Measurements from ENCODE around the gene TRABD2B. TPM values are rescaled to one million over a fixed set of nuclear protein-coding genes. Genes with fewer than 3 reads are reported as not detected.

Gene TRABD2B
- total and polyA plus RNA-seq, 2 of the 13 experiments (the other 11 are each of a cell fraction or from before 2014, with no cell fraction given): 0.04 TPM; not detected in 1

DNA sequence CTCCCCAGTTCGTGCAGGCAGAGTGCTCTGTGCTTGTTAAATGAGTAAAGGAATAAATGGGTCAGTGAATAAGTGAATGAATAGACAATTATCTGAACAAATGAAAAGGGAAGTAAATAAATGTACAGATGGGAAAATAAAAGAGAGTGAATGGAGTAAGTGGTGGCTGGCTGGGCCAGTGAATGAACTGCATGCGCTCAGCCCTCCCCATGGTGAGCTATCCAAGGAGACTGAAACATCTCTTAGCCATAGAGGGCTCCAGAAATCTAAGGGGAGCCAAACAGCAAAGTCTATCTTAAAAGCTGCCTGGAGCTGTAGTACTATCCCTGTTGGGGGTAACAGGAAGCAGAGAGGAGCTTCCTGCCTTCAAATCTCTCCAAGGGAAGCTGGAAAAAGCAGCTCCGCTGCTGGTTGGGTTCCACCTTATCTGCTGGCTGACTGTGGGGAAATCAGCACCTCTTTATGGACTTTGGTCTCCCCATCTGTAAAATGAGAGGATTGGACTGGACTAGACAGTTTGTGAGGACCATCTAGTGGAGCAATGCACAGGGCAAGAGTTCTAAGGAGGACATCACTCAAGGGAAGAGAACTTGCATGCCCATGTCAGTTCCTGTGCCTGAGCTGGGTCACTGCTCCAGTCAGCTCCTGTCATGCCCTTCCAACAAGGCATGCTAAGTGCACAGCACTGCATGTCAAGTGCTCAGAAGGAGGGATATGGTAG, 77.9 kb downstream of the TRABD2B start (continued):
- TF ChIP-seq, protein P1, sequence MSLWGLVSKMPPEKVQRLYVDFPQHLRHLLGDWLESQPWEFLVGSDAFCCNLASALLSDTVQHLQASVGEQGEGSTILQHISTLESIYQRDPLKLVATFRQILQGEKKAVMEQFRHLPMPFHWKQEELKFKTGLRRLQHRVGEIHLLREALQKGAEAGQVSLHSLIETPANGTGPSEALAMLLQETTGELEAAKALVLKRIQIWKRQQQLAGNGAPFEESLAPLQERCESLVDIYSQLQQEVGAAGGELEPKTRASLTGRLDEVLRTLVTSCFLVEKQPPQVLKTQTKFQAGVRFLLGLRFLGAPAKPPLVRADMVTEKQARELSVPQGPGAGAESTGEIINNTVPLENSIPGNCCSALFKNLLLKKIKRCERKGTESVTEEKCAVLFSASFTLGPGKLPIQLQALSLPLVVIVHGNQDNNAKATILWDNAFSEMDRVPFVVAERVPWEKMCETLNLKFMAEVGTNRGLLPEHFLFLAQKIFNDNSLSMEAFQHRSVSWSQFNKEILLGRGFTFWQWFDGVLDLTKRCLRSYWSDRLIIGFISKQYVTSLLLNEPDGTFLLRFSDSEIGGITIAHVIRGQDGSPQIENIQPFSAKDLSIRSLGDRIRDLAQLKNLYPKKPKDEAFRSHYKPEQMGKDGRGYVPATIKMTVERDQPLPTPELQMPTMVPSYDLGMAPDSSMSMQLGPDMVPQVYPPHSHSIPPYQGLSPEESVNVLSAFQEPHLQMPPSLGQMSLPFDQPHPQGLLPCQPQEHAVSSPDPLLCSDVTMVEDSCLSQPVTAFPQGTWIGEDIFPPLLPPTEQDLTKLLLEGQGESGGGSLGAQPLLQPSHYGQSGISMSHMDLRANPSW (CRISPR knock-in tag; IDR thresholded peaks at IDR 0.05; ENCODE audit: borderline replicate concordance): 0 out of 2 replicates have a peak, but pooled peaks have one; percentile 35
- TF ChIP-seq SP4 (CRISPR knock-in tag; IDR thresholded peaks at IDR 0.05): no peak
- TF ChIP-seq XRCC5 (optimal IDR thresholded peaks at IDR 0.05; ENCODE audit: low read length): peak; percentile 33
- no peak for TF ChIP-seq NFKB2 (CRISPR knock-in tag; IDR thresholded peaks at IDR 0.05; ENCODE audit: borderline replicate concordance)
- TF ChIP-seq HOXD1 (CRISPR knock-in tag; IDR thresholded peaks at IDR 0.05): no peak
- TF ChIP-seq, protein P2, sequence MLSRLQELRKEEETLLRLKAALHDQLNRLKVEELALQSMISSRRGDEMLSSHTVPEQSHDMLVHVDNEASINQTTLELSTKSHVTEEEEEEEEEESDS (CRISPR knock-in tag; IDR thresholded peaks at IDR 0.05; ENCODE audit: borderline replicate concordance): no peak
- no peak for TF ChIP-seq ZFAT (CRISPR knock-in tag; conservative IDR thresholded peaks at IDR 0.05)
- TF ChIP-seq PTBP1 (IDR thresholded peaks at IDR 0.05; ENCODE audit: low read depth, low read length, poor library complexity, severe bottlenecking): no peak
- no peak for TF ChIP-seq MAFK (conservative IDR thresholded peaks at IDR 0.05 in 1 of 2, IDR thresholded peaks at IDR 0.05 in 1 of 2; ENCODE audit: low read length in 2 of 2)
- no peak for TF ChIP-seq PPARG (CRISPR knock-in tag; conservative IDR thresholded peaks at IDR 0.05)
- no peak for TF ChIP-seq ZNF234 (CRISPR knock-in tag; conservative IDR thresholded peaks at IDR 0.05)
- no peak for TF ChIP-seq HES4 (CRISPR knock-in tag; IDR thresholded peaks at IDR 0.05; ENCODE audit: borderline replicate concordance)
- no peak for TF ChIP-seq JUN (CRISPR knock-in tag; IDR thresholded peaks at IDR 0.05)
- TF ChIP-seq TOPORS (CRISPR knock-in tag; IDR thresholded peaks at IDR 0.05): peak; percentile 70; the same call in 1 of the 2 replicates
- TF ChIP-seq, protein P3, sequence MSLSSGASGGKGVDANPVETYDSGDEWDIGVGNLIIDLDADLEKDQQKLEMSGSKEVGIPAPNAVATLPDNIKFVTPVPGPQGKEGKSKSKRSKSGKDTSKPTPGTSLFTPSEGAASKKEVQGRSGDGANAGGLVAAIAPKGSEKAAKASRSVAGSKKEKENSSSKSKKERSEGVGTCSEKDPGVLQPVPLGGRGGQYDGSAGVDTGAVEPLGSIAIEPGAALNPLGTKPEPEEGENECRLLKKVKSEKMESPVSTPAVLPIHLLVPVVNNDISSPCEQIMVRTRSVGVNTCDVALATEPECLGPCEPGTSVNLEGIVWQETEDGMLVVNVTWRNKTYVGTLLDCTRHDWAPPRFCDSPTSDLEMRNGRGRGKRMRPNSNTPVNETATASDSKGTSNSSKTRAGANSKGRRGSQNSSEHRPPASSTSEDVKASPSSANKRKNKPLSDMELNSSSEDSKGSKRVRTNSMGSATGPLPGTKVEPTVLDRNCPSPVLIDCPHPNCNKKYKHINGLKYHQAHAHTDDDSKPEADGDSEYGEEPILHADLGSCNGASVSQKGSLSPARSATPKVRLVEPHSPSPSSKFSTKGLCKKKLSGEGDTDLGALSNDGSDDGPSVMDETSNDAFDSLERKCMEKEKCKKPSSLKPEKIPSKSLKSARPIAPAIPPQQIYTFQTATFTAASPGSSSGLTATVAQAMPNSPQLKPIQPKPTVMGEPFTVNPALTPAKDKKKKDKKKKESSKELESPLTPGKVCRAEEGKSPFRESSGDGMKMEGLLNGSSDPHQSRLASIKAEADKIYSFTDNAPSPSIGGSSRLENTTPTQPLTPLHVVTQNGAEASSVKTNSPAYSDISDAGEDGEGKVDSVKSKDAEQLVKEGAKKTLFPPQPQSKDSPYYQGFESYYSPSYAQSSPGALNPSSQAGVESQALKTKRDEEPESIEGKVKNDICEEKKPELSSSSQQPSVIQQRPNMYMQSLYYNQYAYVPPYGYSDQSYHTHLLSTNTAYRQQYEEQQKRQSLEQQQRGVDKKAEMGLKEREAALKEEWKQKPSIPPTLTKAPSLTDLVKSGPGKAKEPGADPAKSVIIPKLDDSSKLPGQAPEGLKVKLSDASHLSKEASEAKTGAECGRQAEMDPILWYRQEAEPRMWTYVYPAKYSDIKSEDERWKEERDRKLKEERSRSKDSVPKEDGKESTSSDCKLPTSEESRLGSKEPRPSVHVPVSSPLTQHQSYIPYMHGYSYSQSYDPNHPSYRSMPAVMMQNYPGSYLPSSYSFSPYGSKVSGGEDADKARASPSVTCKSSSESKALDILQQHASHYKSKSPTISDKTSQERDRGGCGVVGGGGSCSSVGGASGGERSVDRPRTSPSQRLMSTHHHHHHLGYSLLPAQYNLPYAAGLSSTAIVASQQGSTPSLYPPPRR (CRISPR knock-in tag; IDR thresholded peaks at IDR 0.05; ENCODE audit: borderline replicate concordance): no peak
- TF ChIP-seq, protein P4, sequence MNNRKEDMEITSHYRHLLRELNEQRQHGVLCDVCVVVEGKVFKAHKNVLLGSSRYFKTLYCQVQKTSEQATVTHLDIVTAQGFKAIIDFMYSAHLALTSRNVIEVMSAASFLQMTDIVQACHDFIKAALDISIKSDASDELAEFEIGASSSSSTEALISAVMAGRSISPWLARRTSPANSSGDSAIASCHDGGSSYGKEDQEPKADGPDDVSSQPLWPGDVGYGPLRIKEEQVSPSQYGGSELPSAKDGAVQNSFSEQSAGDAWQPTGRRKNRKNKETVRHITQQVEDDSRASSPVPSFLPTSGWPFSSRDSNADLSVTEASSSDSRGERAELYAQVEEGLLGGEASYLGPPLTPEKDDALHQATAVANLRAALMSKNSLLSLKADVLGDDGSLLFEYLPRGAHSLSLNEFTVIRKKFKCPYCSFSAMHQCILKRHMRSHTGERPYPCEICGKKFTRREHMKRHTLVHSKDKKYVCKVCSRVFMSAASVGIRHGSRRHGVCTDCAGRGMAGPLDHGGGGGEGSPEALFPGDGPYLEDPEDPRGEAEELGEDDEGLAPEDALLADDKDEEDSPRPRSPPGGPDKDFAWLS (CRISPR knock-in tag; IDR thresholded peaks at IDR 0.05; ENCODE audit: borderline replicate concordance): no peak
- TF ChIP-seq SMAD3 (CRISPR knock-in tag; IDR thresholded peaks at IDR 0.05): no peak
- TF ChIP-seq MIER2 (CRISPR knock-in tag; IDR thresholded peaks at IDR 0.05): 0 out of 2 replicates have a peak, but pooled peaks have one; percentile 57
- no peak for TF ChIP-seq FOXP1 (IDR thresholded peaks at IDR 0.05)
- TF ChIP-seq FOXP1 (CRISPR knock-in tag; IDR thresholded peaks at IDR 0.05): 0 out of 2 replicates have a peak, but pooled peaks have one; percentile 7
- no peak for TF ChIP-seq ZNF883 (CRISPR knock-in tag; IDR thresholded peaks at IDR 0.05; ENCODE audit: not compliant biosample characterization)
